K562 (cell line): ENCODE measurements around the gene ADGRA1.

Experiments
- FOXK1 ChIP-seq: sonication (generic); formaldehyde crosslinking; IDR thresholded peaks from 2 replicates; pipeline ENCODE4 v1.8.0; 2022; ENCODE audit warnings: missing genetic modification reagents, mild to moderate bottlenecking, borderline replicate concordance
- POLR2G ChIP-seq: fragments of 200-400 bp; formaldehyde crosslinking; IDR thresholded peaks from 2 replicates; pipeline ENCODE4 v1.6.1; 2017; ENCODE audit warnings: low read depth, mild to moderate bottlenecking, antibody characterized with exemption, low read length, moderate library complexity
- SMAD1 ChIP-seq: fragments of 150-350 bp; IDR thresholded peaks from 2 replicates; pipeline ENCODE4 v1.6.1; 2014; ENCODE audit warnings: low read length, low read depth; ENCODE audit not compliant: partially characterized antibody
- ZBTB34 ChIP-seq: fragments of 250-450 bp; sonication (Bioruptor Pico); IDR thresholded peaks from 2 replicates; pipeline ENCODE4 v1.8.0; 2021; ENCODE audit warnings: mild to moderate bottlenecking, moderate library complexity
- ZNF24 ChIP-seq: fragments of 450-650 bp; IDR thresholded peaks from 2 replicates; pipeline ENCODE4 v1.6.1; 2016

GRCh38 chr10:133133471-133134231, 45.9 kb downstream of the ADGRA1 start:
- TF ChIP-seq FOXK1 (CRISPR knock-in tag) (no peak), SMAD1 (no peak), ZNF24 (no peak), ZBTB34 (CRISPR knock-in tag) (no peak), POLR2G (no peak)
